GM23338 (cell line): Measurements from ENCODE around the gene OSBPL5. TPM values are rescaled to one million over a fixed set of nuclear protein-coding genes. Genes with fewer than 3 reads are reported as not detected.

Source experiments
- ATAC-seq: fragments of 200-7000 bp; cut with Tn5 transposase; 3 replicates; pipeline ENCODE4 v1.9.1; 2020
- DNase-seq: peaks from one replicate; pipeline ENCODE4 v3.0.0-alpha.2; 2015; ENCODE audit warnings: low spot score
- H2AFZ ChIP-seq: fragments of 200-600 bp; sonication (generic); 2 replicates; pipeline ENCODE4 v1.8.0; 2016; ENCODE audit warnings: antibody characterized with exemption, mild to moderate bottlenecking, moderate library complexity
- H3F3A ChIP-seq: fragments of 200-600 bp; sonication (generic); replicated peaks from 2 replicates; pipeline ENCODE4 v1.8.0; 2017; ENCODE audit warnings: antibody characterized with exemption, mixed run types, low read depth
- H3K27ac ChIP-seq: fragments of 200-600 bp; sonication (generic); 2 replicates; pipeline ENCODE4 v1.6.1; 2016; ENCODE audit warnings: low read depth
- H3K27me3 ChIP-seq: fragments of 200-600 bp; sonication (generic); 2 replicates; pipeline ENCODE4 v1.8.0; 2016; ENCODE audit warnings: mild to moderate bottlenecking, mixed run types, moderate library complexity; ENCODE audit not compliant: insufficient read depth
- H3K36me3 ChIP-seq: fragments of 200-600 bp; sonication (generic); 2 replicates; pipeline ENCODE4 v1.8.0; 2016; ENCODE audit warnings: mild to moderate bottlenecking; ENCODE audit not compliant: insufficient read depth
- H3K4me1 ChIP-seq: fragments of 200-600 bp; sonication (generic); 2 replicates; pipeline ENCODE4 v1.8.0; 2016; ENCODE audit warnings: mild to moderate bottlenecking, moderate library complexity; ENCODE audit not compliant: insufficient read depth
- H3K4me2 ChIP-seq: fragments of 200-600 bp; sonication (generic); 2 replicates; pipeline ENCODE4 v1.7.1; 2017; ENCODE audit warnings: mixed run types
- H3K4me3 ChIP-seq: fragments of 200-600 bp; sonication (generic); 2 replicates; pipeline ENCODE4 v1.6.1; 2016; ENCODE audit warnings: mixed run types
- H3K79me2 ChIP-seq: fragments of 200-600 bp; sonication (generic); replicated peaks from 2 replicates; pipeline ENCODE4 v1.8.0; 2017; ENCODE audit warnings: mild to moderate bottlenecking; ENCODE audit not compliant: insufficient read depth
- H3K9me2 ChIP-seq: fragments of 200-600 bp; sonication (generic); 2 replicates; pipeline ENCODE4 v1.8.0; 2017; ENCODE audit not compliant: insufficient read depth
- H4K20me1 ChIP-seq: fragments of 200-600 bp; sonication (generic); replicated peaks from 2 replicates; pipeline ENCODE4 v1.8.0; 2017; ENCODE audit warnings: mild to moderate bottlenecking; ENCODE audit not compliant: insufficient read depth
- H3K27ac Mint-ChIP-seq: 2 replicates; pipeline ENCODE4 v1.8.0; 2020; ENCODE audit warnings: inconsistent platforms, mild to moderate bottlenecking, moderate library complexity, mixed read lengths
- H3K27me3 Mint-ChIP-seq: 3 replicates; pipeline ENCODE4 v1.8.0; 2022; ENCODE audit warnings: low read depth, mild to moderate bottlenecking, moderate library complexity, mixed read lengths, inconsistent platforms; ENCODE audit not compliant: insufficient read depth, poor library complexity
- H3K36me3 Mint-ChIP-seq: 3 replicates; pipeline ENCODE4 v1.8.0; 2021; ENCODE audit warnings: low read depth, mild to moderate bottlenecking, inconsistent platforms, moderate library complexity, mixed read lengths
- H3K4me1 Mint-ChIP-seq: 3 replicates; pipeline ENCODE4 v1.8.0; 2020; ENCODE audit warnings: mild to moderate bottlenecking, inconsistent platforms, mixed read lengths
- H3K4me3 Mint-ChIP-seq: 3 replicates; pipeline ENCODE4 v1.8.0; 2021; ENCODE audit warnings: moderate library complexity, mild to moderate bottlenecking, inconsistent platforms, mixed read lengths
- H3K9me3 Mint-ChIP-seq: 3 replicates; pipeline ENCODE4 v1.8.0; 2020; ENCODE audit warnings: moderate library complexity, mild to moderate bottlenecking, inconsistent platforms, mixed read lengths
- CREB1 ChIP-seq: fragments of 250-450 bp; sonication (Bioruptor Pico); IDR thresholded peaks from 2 replicates; pipeline ENCODE4 v1.5.0; 2020; ENCODE audit warnings: low read depth, mild to moderate bottlenecking, moderate library complexity
- EZH2 ChIP-seq: fragments of 200-600 bp; sonication (generic); IDR thresholded peaks from one replicate; pipeline ENCODE4 v1.8.0; 2017; ENCODE audit warnings: antibody characterized with exemption, mild to moderate bottlenecking, low read depth; ENCODE audit not compliant: unreplicated experiment
- POLR2AphosphoS5 ChIP-seq: IDR thresholded peaks from 2 replicates; pipeline ENCODE4 v1.6.1; 2016; ENCODE audit warnings: antibody characterized with exemption, low read depth
- polyA plus RNA-seq: library from polyadenylated mRNA; unstranded; fragments of >200 nt; fragmentation: Nextera tagmentation; extraction: Ambion mirVana; gene quantifications from 2 replicates; pipeline ENCODE4 v1.2.1, GENCODE V29; 2016
- total RNA-seq: library from RNA; depleted of rRNA; stranded (reverse); fragments of >200 nt; shearing (Covaris generic); gene quantifications from 2 replicates; pipeline ENCODE4 v1.2.3, GENCODE V29; 2014
- TF ChIP-seq, protein P1 (sequence below), 2 experiments: fragments of 200-600 bp in 1 of 2; sonication (generic) in 1 of 2; conservative IDR thresholded peaks; 2 replicates each; pipeline versions ENCODE4 v1.5.1 to v1.6.1; 2016 to 2017; ENCODE audit warnings: antibody characterized with exemption in 2 of 2, low read depth in 2 of 2, mild to moderate bottlenecking in 2 of 2, moderate library complexity in 1 of 2

Gene OSBPL5
- total and polyA plus RNA-seq, 2 experiments from 2014 or later, result 2.7 to 12.0 TPM

DNA sequence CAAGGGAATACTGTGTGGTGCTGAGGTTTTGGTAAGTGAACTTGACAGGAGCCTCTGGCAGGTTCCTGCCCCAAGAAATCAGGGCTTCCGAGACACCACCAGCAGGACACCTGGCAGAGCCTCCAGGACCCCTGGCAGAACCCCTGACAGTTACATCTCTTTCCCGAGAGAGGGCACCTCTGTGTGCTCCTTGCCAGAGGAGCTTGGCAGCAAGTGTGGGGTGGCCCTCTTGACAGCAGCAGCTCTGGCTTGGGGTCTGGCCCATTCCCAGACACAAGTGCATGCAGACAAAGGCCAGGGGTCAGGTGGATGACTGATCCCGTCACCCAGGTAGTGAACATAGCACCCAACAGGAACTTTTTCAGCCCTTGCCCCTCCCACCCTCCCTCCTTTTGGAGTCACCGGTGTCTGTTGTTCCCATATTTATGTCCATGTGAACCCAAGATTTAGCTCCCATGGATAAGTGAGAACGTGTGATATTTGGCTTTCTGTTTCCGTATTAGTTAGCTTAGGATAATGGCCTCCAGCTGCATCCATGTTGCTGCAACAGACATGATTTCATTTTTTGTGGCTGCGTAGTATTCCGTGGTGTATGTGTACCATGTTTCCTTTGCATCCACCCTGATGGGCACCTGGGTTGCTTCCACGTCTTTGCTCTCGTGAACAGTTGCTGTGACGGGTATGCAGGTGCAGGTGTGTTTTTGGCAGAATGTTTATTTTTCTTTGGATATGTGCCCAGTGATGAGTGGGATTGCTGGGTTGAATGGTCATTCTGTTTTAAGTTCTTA is 21.2 kb upstream of the OSBPL5 start:
- Mint-ChIP-seq H3K4me3 (no peak overlapping the region), H3K27me3 (peaks cover 17% of the 10 kb centered on the region), H3K4me1 (peaks cover 33% of the 10 kb centered on the region), H3K9me3 (peaks cover 2% of the 10 kb centered on the region; the same call in 1 of the 3 replicates), H3K27ac (no peak overlapping the region), H3K36me3 (no peaks in the 10 kb centered on the region; the same call in 2 of the 3 replicates)
- no peaks in the 10 kb centered on the region for H3K79me2 ChIP-seq
- H3F3A ChIP-seq, result 0 out of 2 replicates have a peak, but pooled peaks cover 4% of the 10 kb centered on the region
- H4K20me1 ChIP-seq, result no peaks in the 10 kb centered on the region
- ATAC-seq (no peak), DNase-seq (no peak)
- H3K4me2 ChIP-seq, result no peak overlapping the region
- H3K27me3 ChIP-seq, result no peaks in the 10 kb centered on the region
- TF ChIP-seq EZH2 (no peak), CREB1 (CRISPR knock-in tag) (no peak)
- TF ChIP-seq, protein P1, sequence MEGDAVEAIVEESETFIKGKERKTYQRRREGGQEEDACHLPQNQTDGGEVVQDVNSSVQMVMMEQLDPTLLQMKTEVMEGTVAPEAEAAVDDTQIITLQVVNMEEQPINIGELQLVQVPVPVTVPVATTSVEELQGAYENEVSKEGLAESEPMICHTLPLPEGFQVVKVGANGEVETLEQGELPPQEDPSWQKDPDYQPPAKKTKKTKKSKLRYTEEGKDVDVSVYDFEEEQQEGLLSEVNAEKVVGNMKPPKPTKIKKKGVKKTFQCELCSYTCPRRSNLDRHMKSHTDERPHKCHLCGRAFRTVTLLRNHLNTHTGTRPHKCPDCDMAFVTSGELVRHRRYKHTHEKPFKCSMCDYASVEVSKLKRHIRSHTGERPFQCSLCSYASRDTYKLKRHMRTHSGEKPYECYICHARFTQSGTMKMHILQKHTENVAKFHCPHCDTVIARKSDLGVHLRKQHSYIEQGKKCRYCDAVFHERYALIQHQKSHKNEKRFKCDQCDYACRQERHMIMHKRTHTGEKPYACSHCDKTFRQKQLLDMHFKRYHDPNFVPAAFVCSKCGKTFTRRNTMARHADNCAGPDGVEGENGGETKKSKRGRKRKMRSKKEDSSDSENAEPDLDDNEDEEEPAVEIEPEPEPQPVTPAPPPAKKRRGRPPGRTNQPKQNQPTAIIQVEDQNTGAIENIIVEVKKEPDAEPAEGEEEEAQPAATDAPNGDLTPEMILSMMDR (conservative IDR thresholded peaks at IDR 0.05; ENCODE audit: low read depth in 2 of 2), result 0 out of 4 replicates have a peak, but pooled peaks of 1 of the 2 experiments have one; percentile 7
- H2AFZ ChIP-seq, result no peak overlapping the region
- H3K36me3 ChIP-seq, result no peaks in the 10 kb centered on the region
- no peak overlapping the region for H3K27ac ChIP-seq
- H3K4me1 ChIP-seq, result peaks cover 22% of the 10 kb centered on the region
- 0 out of 2 replicates have a peak, but pooled peaks cover 3% of the 10 kb centered on the region for H3K9me2 ChIP-seq
- H3K4me3 ChIP-seq, result no peak overlapping the region

DNA sequence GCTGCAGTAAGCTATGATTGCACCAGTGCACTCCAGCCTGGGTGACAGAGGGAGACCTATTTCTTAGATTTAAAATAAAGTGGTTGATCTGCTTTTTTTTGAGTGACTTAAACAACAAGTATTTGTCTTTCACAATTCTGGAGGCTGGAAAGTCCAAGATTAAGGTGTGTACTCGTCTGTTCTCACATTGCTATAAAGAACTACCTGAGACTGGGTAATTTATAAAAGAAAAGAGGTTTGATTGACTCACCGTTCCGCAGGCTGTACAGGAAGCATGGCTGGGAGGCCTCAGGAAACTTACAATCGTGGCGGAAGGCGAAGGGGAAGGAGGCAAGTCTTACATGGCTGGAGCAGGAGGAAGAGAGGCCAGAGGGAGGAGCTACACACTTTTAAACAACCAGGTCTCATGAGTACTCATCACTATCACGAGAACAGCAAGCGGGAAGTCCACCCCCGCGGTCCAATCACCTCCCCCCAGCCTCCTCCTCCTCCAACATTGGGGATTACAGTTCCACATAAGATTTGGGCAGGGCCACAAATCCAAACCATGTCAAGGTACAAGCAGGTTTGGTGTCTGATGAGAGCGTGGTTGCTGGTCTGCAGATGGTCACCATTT is 19.7 kb upstream of the OSBPL5 start:
- TF ChIP-seq POLR2AphosphoS5, result no peak
- TF ChIP-seq, protein P1 (conservative IDR thresholded peaks at IDR 0.05; ENCODE audit: low read depth in 2 of 2), result 0 out of 4 replicates have a peak, but pooled peaks of 1 of the 2 experiments have one; percentile 11
- H3K4me3 Mint-ChIP-seq, result no peak overlapping the region; the same call in 2 of the 3 replicates
- peaks cover 17% of the 10 kb centered on the region for H3K27me3 Mint-ChIP-seq
- Histone ChIP-seq H3K4me2 (no peak overlapping the region), H3K4me1 (peaks cover 21% of the 10 kb centered on the region), H3K4me3 (no peak overlapping the region), H3K36me3 (no peaks in the 10 kb centered on the region), H3K9me2 (0 out of 2 replicates have a peak, but pooled peaks cover 2% of the 10 kb centered on the region), H3K79me2 (no peaks in the 10 kb centered on the region), H4K20me1 (no peaks in the 10 kb centered on the region), H3K27me3 (no peaks in the 10 kb centered on the region), H2AFZ (no peak overlapping the region; the same call in 1 of the 2 replicates), H3F3A (no peaks in the 10 kb centered on the region), H3K27ac (no peak overlapping the region)
- DNase-seq (no peak), ATAC-seq (no peak)
- H3K4me1 Mint-ChIP-seq, result peaks cover 26% of the 10 kb centered on the region
- peaks cover 6% of the 10 kb centered on the region; the same call in 1 of the 3 replicates for H3K9me3 Mint-ChIP-seq
- H3K27ac Mint-ChIP-seq, result no peak overlapping the region
- no peaks in the 10 kb centered on the region for H3K36me3 Mint-ChIP-seq
